ENCODE results near the gene BCL11B.

Gene BCL11B

DNA sequence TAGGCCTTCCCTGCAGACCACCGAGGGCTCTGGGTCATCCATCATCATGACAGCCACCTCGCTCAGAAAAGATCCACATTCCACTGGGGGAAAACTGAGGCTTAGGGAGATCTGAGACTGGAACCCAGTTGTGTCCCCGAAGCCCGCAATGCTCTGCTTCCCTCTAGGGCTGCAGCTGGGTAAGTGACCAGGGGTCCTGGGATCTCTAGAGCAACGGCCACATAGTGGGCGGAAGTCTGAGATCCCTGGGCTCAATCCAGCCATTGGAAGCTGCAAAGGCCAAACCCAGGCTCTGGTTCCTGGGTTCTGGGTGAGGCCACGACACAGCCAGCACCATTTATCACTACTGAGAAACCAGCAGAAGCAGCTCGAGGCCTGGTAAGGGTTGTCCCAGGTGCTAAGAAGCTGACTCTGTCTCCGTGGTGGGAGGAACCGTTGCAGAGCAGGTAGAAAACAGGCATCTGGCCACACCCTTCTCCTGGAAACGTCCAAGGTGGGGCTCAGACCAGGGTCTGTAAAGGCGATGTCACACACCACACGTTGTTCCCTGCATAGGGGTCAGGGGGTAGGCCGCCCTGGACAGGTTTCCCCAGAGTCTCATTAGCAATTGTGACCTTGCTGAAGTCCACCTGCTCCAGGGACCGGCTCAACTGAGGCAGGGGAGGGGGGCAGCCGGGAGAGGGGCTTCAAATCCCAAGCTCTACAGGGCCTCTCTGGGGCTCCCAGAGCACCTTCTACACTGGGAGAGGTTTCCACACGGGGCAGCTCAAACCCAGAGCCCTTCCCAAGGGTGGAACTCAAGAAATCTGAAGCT lies 38.6 kb downstream of the BCL11B start:
- TF ChIP-seq, protein P1, sequence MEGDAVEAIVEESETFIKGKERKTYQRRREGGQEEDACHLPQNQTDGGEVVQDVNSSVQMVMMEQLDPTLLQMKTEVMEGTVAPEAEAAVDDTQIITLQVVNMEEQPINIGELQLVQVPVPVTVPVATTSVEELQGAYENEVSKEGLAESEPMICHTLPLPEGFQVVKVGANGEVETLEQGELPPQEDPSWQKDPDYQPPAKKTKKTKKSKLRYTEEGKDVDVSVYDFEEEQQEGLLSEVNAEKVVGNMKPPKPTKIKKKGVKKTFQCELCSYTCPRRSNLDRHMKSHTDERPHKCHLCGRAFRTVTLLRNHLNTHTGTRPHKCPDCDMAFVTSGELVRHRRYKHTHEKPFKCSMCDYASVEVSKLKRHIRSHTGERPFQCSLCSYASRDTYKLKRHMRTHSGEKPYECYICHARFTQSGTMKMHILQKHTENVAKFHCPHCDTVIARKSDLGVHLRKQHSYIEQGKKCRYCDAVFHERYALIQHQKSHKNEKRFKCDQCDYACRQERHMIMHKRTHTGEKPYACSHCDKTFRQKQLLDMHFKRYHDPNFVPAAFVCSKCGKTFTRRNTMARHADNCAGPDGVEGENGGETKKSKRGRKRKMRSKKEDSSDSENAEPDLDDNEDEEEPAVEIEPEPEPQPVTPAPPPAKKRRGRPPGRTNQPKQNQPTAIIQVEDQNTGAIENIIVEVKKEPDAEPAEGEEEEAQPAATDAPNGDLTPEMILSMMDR (conservative IDR thresholded peaks at IDR 0.05; ENCODE audit: low read depth): no peak
- ChIA-PET CTCF (interaction anchor here (0.6 kb wide), 2 partner anchors 37 to 515 kb away, joined by 3 to 4 read pairs; no protein-coding TSS in a partner anchor), POLR2A (ENCODE audit: low non-redundant PET) (no interaction called here)
- H3K27ac ChIP-seq: no peak overlapping the region
- DNase-seq (ENCODE audit: low spot score): no peak

DNA sequence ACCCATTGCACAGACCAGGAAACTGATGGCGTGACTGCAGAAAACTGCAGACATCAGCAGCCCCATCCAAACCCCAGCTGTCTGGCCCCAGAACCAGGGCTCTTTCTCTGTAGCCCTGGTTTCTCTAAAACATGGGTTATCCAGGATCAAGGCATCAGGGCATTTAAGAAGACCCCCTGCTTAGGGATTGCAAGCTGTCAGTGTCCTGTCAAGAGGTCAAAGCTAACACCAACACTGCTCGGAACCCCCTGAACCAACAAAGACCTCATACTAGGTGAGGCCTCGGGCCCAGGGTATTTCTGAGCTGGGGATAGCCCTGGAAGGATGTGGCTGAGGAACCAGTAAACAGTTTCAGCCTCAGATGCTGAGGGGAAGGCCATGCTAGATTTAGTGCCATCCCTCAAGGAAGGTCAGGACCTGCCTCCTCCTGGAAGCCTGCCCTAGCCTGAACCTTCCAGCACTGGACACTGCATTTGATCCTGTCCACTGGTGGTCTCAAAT lies 39.2 kb downstream of the BCL11B start:
- no peak for DNase-seq (ENCODE audit: low spot score)
- TF ChIP-seq, protein P1 (conservative IDR thresholded peaks at IDR 0.05; ENCODE audit: low read depth): no peak
- ChIA-PET CTCF (no interaction called here), POLR2A (ENCODE audit: low non-redundant PET) (no interaction called here)
- H3K27ac ChIP-seq: no peak overlapping the region

DNA sequence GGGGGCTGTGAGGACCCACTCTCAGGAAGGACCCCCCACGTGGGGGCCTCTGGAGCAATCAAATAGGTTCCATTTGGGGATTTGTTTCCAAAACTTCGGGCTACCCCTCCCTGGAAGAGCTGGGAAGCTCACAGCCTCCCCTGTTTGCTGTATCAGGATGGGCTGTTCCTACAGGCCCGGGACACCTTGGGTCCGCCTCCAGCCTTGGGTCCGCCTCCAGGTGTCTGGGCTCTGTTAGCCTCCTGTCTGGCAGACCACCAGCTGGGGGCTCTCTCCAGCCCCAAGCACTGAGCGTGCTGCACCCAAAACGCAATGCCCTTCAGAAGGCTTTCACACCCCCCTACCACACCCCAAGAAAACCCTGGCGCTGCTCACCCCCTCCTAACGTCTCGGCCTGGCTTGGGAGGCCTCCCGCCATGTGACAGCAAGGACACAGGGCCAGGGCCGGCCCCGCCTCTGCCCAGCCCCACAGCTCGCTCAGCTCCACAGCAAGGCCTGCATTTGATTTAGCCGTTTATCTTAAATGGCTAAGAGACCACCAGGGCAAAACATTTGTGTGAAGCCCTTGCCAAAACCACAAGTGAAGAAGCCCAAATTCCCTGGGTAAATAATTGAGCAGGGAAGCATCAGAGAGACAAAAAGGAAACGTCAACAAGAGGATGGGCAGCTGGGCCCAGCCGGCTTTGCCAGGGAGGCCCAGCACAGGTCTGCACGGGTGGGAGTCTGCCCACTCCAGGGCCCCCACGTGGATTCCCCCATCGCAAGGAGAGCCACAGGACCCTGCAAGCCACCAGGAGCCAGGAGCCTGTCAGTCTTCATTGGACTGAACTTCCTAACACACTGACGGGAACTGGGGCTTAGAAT lies 39.9 kb downstream of the BCL11B start:
- DNase-seq (ENCODE audit: low spot score): no peak
- H3K27ac ChIP-seq: no peak overlapping the region
- ChIA-PET CTCF (no interaction called here), POLR2A (ENCODE audit: low non-redundant PET) (no interaction called here)
- TF ChIP-seq, protein P1 (conservative IDR thresholded peaks at IDR 0.05; ENCODE audit: low read depth): no peak

DNA sequence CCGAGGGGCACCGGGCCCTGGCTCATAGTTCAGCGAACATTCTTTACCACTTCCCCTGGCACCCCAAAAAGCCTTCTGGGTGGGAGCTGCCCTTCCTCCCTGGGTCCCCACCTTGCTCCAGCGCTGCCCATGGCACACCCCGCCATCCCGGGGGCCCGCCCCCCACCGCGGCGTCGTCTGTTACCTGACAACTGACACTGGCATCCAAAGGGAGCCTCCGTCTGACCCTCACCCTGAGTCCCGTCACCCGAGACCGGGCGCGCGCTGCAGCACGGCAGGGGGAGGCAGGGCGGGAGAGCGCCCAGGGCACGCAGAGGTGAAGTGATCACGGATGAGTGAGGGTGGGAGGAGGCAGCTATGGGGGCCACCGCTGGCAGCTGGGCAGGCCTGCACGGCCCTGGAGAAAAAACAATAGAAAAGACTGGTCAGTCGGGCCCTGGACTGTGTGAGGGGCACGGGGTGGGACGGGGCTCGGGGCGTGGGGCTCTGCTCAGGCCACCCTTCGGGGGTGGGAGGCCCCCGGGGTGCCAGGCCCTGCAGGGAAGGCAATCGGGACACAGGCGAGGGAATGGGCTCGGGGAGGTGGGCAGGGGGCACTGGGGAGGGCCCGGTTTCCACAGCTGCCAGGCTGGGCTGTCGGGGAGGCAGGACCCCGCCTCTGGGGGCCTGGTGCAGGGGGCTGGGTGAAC lies 40.7 kb downstream of the BCL11B start:
- POLR2A ChIA-PET (ENCODE audit: low non-redundant PET): interaction anchor here (0.6 kb wide), 1 partner anchor 18 kb away, joined by 3 read pairs; no protein-coding TSS in a partner anchor
- peak overlapping the region; percentile 41 for H3K27ac ChIP-seq
- TF ChIP-seq, protein P1 (conservative IDR thresholded peaks at IDR 0.05; ENCODE audit: low read depth): no peak
- CTCF ChIA-PET: interaction anchor here (0.6 kb wide), 1 partner anchor 846 kb away, joined by 3 read pairs; no protein-coding TSS in a partner anchor
- DNase-seq (ENCODE audit: low spot score): no peak

DNA sequence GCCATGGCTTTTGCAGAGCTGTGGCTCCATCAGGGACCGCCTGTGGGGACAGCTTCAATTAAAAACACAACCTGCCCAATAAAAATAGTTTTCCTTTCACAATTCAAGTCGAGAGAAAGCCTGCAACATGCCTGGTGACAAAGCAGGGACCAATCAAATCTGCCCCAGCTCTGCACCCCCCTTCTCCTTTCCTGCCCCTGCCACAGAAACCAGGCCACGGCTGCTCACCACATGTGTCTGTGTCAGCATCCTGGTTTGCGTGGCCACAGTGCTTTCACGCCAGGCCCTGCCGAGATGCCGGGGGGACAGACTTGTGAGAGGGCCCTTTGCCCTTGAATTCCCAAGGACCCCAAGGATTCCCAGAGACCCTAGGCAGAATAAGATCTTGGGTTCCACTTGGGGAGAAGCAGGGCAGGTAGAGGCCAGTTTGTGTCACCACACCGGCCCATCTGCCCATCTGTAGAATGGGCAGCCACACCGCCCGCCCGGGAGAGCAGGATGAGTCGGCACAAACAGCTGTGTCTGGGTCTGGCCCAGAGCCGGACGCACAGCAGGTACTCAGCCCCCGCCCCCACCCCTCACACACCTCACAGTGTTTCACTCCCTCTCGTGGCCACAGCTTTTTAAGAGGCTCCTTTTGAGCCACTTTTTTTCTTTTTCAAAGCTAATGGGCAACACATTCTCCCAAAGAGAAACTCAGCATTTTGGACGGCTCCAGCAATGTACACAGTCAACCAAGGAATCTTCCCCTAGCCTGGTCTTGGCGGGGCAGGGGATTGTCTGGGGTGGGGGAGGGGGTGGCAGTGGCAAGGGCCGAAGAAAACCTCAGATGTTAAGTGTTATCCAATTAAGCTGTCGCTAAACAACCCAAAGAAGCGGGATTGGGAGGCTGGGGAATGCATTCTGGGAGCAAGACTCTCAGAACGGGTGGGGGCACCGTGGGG lies 41.5 kb downstream of the BCL11B start:
- TF ChIP-seq, protein P1 (conservative IDR thresholded peaks at IDR 0.05; ENCODE audit: low read depth): no peak
- peak overlapping the region; percentile 41 for H3K27ac ChIP-seq
- ChIA-PET CTCF (interaction anchor here (0.6 kb wide), 2 partner anchors 12 to 845 kb away, joined by 3 read pairs; no protein-coding TSS in a partner anchor), POLR2A (ENCODE audit: low non-redundant PET) (interaction anchor here (0.6 kb wide), 1 partner anchor 19 kb away, joined by 3 read pairs; no protein-coding TSS in a partner anchor)
- DNase-seq (ENCODE audit: low spot score): no peak
